ENCODE results near the gene WNT7B.

Gene WNT7B

GRCh38 chr22:46006379-46007002 lies 29.5 kb upstream of the WNT7B start:
- peak; percentile 97 for TF ChIP-seq CTCF (IDR thresholded peaks at IDR 0.05)

- no peak for TF ChIP-seq CTCF (IDR thresholded peaks at IDR 0.05)
Observed at GRCh38 chr22:46004105-46004866, 27.3 kb upstream of the WNT7B start.

GRCh38 chr22:46003271-46004091 lies 26.5 kb upstream of the WNT7B start:
- no peak for TF ChIP-seq CTCF (IDR thresholded peaks at IDR 0.05)

GRCh38 chr22:46002757-46003270 lies 25.9 kb upstream of the WNT7B start:
- no peak for TF ChIP-seq CTCF (IDR thresholded peaks at IDR 0.05)

GRCh38 chr22:46001426-46002106 lies 24.6 kb upstream of the WNT7B start:
- TF ChIP-seq CTCF (IDR thresholded peaks at IDR 0.05): no peak

GRCh38 chr22:46001046-46001425 lies 24.1 kb upstream of the WNT7B start:
- TF ChIP-seq CTCF (IDR thresholded peaks at IDR 0.05): no peak

Measured in LNCAP (cell line).